Adipose tissue (tissue), 3 donors: ENCODE results near the gene AGRP. TPM values are rescaled to one million over a fixed set of nuclear protein-coding genes. Genes with fewer than 3 reads are reported as not detected.
"Not testable (repeated sequence)": the region's sequence is repeated elsewhere in the genome, so short reads cannot be mapped to it uniquely, and the experiment has no call there.

Experiments used
- H3K27ac ChIP-seq: one replicate; pipeline ENCODE4 v1.5.1; 2013; ENCODE audit warnings: low read depth, low read length
- WGBS, 3 donors: extraction: QIAGEN DNeasy Blood & Tissue Kit; methylation state at CpG; one replicate each; pipeline ENCODE4 v1.1.7; 2013; 5-methylcytosine and 5-hydroxymethylcytosine counted together
- polyA plus RNA-seq, 3 donors: library from polyadenylated mRNA; stranded (reverse); fragments of 200-250 nt; gene quantifications; one replicate each; pipeline ENCODE4 v1.2.3, GENCODE V29; 2013
- donor health status: healthy with polysubstance abuse.
- donor health status: Bipolar disorder and iron deficiency.
- donor health status: healthy.

Gene AGRP, protein sequence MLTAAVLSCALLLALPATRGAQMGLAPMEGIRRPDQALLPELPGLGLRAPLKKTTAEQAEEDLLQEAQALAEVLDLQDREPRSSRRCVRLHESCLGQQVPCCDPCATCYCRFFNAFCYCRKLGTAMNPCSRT
- under 1 TPM in 1 of 3 donors, not detected in 2; 0.09 TPM for polyA plus RNA-seq

DNA sequence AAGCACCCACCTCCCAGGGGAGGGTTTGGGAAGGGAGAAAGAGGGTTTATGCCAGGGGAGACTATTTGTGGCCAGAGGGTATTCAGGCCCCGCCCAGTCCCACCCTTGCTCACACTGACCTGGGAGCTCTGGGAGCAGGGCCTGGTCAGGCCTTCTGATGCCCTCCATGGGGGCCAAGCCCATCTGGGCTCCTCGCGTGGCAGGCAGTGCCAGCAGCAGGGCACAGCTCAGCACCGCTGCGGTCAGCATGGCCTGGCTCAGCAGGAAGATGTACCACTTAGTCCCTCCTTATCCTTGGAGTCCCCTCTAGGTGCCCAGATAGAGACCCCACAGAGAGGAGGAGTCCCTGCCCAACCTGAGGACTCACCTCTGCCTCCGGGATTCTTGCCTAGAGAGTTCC is at the start of gene AGRP:
Gene AGRP (minus strand): TSS at position 398 of the 400 bp plus-strand sequence. CDS start 149 bp downstream, at position 249.
- 95 to 96% (median 96%) methylated on average over 6 of the region's 6 CpGs for WGBS, 3 donors
- no peak within 1 kb of the TSS for H3K27ac ChIP-seq

DNA sequence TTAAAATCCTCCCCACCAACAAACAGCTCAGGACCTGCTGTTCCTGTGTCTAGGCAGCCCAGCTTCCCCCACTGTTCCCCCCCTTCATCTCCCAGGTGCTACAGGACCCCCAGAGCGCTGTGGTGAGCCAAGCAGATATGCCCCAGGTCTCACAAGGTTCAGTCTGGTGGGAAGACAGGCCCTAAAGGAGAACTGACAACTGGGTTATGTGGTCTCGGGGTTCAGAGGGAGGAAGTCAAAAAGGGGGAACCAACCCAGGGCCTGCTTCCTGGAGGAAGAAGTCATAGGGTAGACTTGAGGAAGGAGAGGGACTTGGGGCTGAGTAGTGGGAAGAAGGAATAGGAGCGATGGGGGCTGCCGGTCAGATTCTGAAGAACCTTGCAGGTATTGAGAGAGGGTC is 47.9 kb upstream of the AGRP start:
- 52 to 83% (median 64%) methylated on average over 4 of the region's 4 CpGs for WGBS, 3 donors
- no peak overlapping the region for H3K27ac ChIP-seq

- WGBS, 3 donors = 2 to 6% (median 4%) methylated on average over 43 to 48 of the region's 48 CpGs
- peak overlapping the region; percentile 34 for H3K27ac ChIP-seq
These were observed 46.9 kb upstream of the AGRP start for GRCh38 chr16:67530013-67530939.

DNA sequence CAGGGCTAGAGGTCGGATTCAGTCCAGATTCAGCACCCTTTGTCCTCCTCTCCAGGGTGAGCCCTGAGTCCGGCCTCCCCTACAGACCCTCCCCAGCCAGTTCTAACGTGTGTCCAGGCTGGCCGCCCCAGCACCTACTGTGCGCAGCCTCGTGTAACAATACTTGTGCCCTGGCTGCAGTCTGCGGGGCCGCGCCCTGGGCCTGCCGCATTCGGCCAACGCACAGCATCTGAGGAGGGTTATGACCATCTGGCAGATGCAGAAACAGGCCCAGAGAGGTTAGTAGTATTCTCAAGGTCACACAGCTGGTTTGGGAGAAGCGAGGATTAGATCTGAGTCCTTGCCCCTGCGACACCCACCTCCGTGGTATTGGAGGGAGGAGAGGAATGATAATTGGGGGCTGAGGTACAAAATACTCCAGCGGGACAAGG is 46.2 kb upstream of the AGRP start:
- 4 to 12% (median 12%) methylated on average over 16 of the region's 16 CpGs for WGBS, 3 donors
- peak overlapping the region; percentile 34 for H3K27ac ChIP-seq

DNA sequence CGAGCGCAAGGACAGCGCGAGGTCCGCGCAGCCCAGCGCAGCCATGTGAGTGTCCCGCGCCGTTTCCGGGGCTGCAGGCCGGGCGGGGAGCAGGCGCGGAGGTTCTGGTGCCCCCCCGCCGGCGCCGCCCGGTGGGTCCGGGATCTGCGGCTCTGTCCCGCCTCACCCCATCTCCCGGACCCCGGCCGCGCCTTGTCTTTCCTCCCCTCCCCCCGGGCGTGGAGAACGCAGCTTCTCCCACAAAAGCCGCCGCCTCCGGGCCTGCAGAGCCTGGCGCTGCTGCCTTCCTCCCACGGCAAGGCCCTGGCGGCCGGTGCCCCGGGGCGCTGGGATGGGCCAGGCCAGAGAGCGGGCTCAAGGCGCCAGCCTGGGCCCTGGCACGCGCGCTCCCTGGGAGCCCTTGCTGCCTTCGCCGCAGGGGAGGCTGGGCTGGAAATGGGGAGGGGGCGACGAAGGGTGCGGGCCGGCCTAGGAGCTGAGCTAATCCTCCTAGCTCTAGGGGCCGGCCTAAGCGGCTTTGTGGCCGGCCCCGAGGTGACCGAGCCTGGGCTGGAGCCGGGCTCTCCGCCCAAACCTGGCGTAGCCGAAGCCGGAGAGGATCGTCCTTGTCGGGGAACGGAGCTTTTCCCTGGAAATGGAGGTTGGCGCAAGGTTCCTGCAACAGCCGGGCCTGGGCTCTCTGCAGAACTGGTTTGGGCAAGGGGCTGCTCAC is 45.7 kb upstream of the AGRP start:
- no peak overlapping the region for H3K27ac ChIP-seq
- 1% methylated on average over 36 to 65 of the region's 65 CpGs for WGBS, 3 donors

DNA sequence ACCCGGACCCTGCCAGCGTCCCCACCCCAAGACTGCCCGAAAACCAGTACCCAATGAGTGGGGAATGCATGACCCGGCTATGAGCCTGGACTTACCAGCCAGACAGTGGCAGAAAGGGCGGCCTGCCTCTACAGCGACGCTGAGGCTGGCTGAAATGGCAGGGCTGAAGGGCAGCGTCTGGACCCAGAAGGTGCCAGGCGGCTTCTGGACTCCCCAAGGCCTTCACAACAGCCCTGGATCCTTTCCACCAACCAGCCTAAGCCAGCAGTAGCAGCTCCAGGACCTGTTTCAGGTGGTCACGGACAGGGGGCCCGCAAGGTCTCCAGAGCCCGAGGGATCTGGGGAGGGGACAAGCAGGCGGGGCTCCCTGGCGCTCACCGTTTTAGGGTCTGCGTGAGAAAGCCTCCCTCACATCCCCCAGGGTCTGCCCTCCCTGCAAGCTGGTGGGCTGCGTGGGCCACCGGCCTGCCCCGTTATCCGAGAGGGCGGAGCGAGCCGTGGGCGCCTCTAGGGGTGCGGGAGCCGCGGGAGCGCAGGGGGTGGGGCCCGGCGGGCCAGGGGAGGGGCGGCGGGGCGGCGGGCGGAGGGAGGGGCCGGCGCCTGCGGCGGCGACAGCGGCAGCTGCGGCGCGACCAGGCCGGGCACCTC is 45.0 kb upstream of the AGRP start, which contains the start of gene RIPOR1:
Gene RIPOR1 (plus strand): TSS at position 608 of the 648 bp plus-strand sequence. CDS start 9,618 bp downstream, outside the sequence.
- H3K27ac ChIP-seq = peak within 1 kb of the TSS; percentile 34
- 15 to 25% (median 20%) methylated on average over 27 to 45 of the region's 45 CpGs for WGBS, 3 donors

GRCh38 chr16:67526149-67526791 is 42.9 kb upstream of the AGRP start:
- H3K27ac ChIP-seq = no peak overlapping the region
- WGBS, 3 donors = 72 to 78% (median 75%) methylated on average over 3 of the region's 3 CpGs

DNA sequence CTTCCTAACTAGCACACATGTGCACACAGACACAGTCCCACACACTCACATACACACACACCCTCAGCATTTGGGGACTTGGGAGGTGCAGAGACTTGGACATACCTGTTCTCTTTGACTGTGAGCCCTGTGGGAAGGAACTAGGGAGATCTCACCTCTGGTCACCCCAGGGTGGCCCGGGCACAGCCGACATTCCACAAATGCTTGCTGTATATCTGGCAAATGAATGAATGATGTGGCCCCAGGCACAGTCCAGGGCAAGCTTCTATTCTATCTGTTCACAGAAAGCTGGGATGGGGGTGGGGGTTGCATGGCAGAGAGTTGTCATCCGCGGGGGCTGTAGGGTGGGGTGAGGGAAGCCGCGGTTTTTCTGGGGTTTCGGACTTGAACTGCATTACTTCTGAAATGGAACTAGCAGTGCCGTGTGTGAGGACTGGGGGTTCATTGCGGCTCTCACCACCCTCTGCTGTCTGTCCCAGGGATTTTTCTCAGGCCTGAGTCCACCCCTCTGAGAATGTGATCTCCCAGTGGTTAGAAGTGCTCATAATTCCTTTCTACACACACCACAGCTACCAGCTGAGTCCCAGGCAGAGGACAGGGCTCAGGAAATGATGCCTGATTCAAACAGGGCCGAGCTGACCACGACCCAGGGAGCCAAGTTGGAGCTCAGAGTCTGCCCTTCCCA is 42.0 kb upstream of the AGRP start:
- no peak overlapping the region for H3K27ac ChIP-seq
- 68 to 78% (median 72%) methylated on average over 11 of the region's 11 CpGs for WGBS, 3 donors

GRCh38 chr16:67521095-67521804 is 37.9 kb upstream of the AGRP start:
- H3K27ac ChIP-seq = peak overlapping the region; percentile 93
- 0% methylated on average over 25 of the region's 25 CpGs for WGBS, 3 donors

DNA sequence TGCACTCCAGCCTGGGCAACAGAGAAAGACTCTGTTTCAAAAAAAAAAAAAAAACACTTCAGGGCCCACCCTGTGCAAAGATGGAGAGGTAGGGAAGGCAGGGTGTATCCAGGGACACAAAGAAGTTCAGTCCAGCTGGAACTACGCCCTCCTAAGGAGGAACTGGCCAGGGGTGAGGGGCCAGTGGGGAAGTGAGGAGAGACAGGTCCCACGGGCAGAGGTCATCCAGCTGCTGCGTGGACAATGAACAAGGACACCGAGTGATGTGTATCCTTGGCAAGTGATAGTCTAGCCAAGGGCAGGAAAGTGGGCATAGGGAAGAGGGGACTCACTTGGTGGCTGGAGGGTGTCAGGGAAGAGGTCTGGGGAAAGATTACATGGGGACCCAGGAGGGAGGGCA is 35.9 kb upstream of the AGRP start:
- H3K27ac ChIP-seq = no peak overlapping the region
- 47 to 77% (median 62%) methylated on average over 4 of the region's 4 CpGs for WGBS, 3 donors

- H3K27ac ChIP-seq = no peak overlapping the region
- 61 to 80% (median 68%) methylated on average over 8 of the region's 8 CpGs for WGBS, 3 donors
These were observed 35.3 kb upstream of the AGRP start for GRCh38 chr16:67518676-67519075.

- no peak overlapping the region for H3K27ac ChIP-seq
- 70 to 74% (median 72%) methylated on average over 10 to 11 of the region's 11 CpGs for WGBS, 3 donors
These were observed 34.5 kb upstream of the AGRP start for GRCh38 chr16:67517661-67518423.

GRCh38 chr16:67517155-67517445 is 33.8 kb upstream of the AGRP start:
- 64 to 90% (median 64%) methylated on average over 3 of the region's 3 CpGs for WGBS, 3 donors
- H3K27ac ChIP-seq = no peak overlapping the region

DNA sequence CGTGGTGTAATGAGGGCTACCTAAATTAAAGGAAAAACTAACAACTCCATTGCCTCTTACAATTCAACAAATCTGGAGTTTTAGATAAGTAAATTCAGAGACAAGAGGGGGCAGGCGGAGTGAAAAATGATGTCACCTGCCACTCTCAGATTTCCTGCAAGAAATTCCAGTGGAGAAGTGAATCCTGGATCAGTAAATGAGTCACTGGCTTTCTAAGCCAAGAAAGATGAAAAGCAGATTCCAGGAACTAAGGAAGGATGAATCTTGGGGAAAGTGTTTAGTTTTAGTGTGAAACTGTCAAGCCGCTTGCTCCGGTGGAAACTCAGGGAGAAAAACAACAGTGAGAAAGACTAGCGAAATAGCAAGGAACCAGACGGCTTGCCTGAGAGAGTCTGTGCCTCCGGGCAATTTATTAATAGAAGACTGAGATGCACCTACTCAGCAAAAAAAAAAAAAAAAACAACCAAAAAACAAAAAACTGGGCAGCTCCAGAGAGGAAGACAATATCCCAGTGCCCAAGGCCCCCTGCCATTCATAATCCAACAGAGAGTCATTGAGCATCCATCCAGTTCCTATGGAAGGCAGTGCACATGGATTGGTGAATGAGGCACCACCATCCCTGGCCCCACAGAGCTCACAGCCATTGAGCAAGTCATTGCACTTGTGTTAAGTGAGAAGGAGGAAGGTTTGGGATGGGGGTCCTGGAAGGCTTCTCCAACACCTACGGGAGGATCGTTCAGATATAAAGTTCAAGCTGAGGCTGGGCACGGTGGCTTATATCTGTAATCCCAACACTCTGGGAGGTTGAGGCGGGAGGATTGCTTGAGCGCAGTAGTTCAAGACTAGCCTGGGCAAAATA is 33.2 kb upstream of the AGRP start:
- H3K27ac ChIP-seq = no peak overlapping the region
- 80 to 88% (median 84%) methylated on average over 12 of the region's 12 CpGs for WGBS, 3 donors

DNA sequence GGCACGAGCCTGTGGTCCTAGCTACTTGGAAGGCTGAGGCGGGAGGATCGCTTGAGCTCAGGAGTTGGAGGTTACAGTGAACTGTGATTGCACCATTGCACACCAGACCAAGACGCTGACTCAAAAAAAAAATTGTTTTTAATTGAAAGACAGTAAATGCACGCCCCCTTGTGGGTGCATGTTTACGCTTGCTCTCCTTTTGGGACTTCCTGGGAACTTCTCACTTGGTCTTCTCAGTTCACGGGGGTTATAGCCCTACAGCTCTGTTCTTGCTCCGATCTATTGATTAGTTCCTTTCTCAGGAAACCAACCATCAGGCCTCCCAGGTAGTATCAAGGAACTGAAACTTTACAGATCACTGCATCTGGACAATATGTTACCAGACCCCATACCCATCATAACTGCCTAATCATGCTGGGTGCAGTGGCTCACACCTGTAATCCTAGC is 31.1 kb upstream of the AGRP start:
- H3K27ac ChIP-seq = no peak overlapping the region
- WGBS, 3 donors = 6 to 8% (median 7%) methylated on average over 8 of the region's 8 CpGs

DNA sequence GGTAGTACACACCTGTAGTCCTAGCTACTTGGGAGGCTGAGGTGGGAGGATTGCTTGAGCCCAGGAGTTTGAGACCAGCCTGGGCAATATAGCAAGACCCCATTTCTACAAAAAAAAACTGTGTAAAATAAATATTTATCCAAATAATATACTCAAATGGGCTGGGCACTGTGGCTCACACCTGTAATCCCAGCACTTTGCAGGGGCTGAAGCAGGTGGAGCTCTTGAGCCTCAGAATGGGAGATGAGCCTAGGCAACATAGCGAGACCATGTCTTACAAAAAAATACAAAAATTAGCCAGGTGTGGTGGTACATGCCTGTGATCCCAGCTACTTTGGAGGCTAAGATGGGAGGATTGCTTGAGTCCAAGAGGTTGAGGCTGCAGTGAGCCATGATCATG is 30.5 kb upstream of the AGRP start:
- not testable (repeated sequence) for H3K27ac ChIP-seq
- 93 to 100% (median 98%) methylated on average over 1 of the region's 1 CpG for WGBS, 3 donors
